K562 (cell line): Measurements from ENCODE around the gene OLFML2A. TPM values are rescaled to one million over a fixed set of nuclear protein-coding genes. Genes with fewer than 3 reads are reported as not detected.

ENCODE experiments used
- ATAC-seq: fragments of 200-7000 bp; cut with Tn5 transposase; 3 replicates; pipeline ENCODE4 v1.9.1; 2020; ENCODE audit warnings: moderate library complexity
- BruUV-seq: library from RNA; stranded (reverse); fragments of 400-500 nt; replicated peaks from 2 replicates; lab custom pipeline; 2021; lab: Mats Ljungman, UMichigan
- CTCF ChIA-PET: fragments of 300-600 bp; formaldehyde crosslinking; extraction: SDS; loops from one replicate; lab custom pipeline; 2021; ENCODE audit warnings: low intra/inter-chr PET ratio; lab: Yijun Ruan, JAX
- POLR2A ChIA-PET: fragments of 300-600, 350-650 bp; sonication (Branson Sonifier 250); formaldehyde crosslinking; extraction: SDS; loops from one replicate; lab custom pipeline; 2021; ENCODE audit warnings: antibody characterized with exemption, inconsistent platforms; lab: Yijun Ruan, JAX
- DNase-seq, 4 experiments: peaks; one replicate each; pipeline versions ENCODE4 v3.0.0 to v3.0.0-alpha.2; 2011 to 2018; ENCODE audit warnings: low spot score in 3 of 4, mixed read lengths in 3 of 4; ENCODE audit errors: extremely low read depth in 1 of 4
- FAIRE-seq: peaks from 2 replicates; lab custom pipeline; 2011; peaks lifted over from hg19 to GRCh38; lab: Jason Lieb, UNC
- H2AFZ ChIP-seq: 2 replicates; pipeline ENCODE4 v1.6.0; 2011; ENCODE audit warnings: low read depth, low read length, control low read depth, inconsistent platforms
- H3K27ac ChIP-seq: fragments of 200-600 bp; 3 replicates; pipeline ENCODE4 v1.8.0; 2011; ENCODE audit warnings: low read depth, mild to moderate bottlenecking, control low read depth, inconsistent platforms, low read length, moderate library complexity, mixed read lengths; ENCODE audit errors: extremely low read depth
- H3K27me3 ChIP-seq, 2 experiments: fragments of 300-600 bp in 1 of 2; 2 replicates in 1 of 2; 3 replicates in 1 of 2; pipeline versions ENCODE4 v1.6.0 to v1.8.0; 2011; ENCODE audit warnings: inconsistent platforms in 2 of 2, low read length in 2 of 2, mild to moderate bottlenecking in 1 of 2, mixed read lengths in 1 of 2, moderate library complexity in 1 of 2; ENCODE audit not compliant: control insufficient read depth in 2 of 2, insufficient read depth in 2 of 2
- H3K36me3 ChIP-seq: fragments of 300-600 bp; 3 replicates; pipeline ENCODE4 v1.8.0; 2011; ENCODE audit warnings: mild to moderate bottlenecking, low read length, inconsistent platforms; ENCODE audit not compliant: control insufficient read depth, insufficient read depth
- H3K4me1 ChIP-seq, 2 experiments: fragments of 200-600 bp in 1 of 2; replicated peaks in 1 of 2; 2 replicates in 1 of 2; 3 replicates in 1 of 2; pipeline versions ENCODE4 v1.5.1 to v1.8.0; 2011; ENCODE audit warnings: inconsistent platforms in 2 of 2, low read length in 2 of 2, mild to moderate bottlenecking in 1 of 2, mixed read lengths in 1 of 2, moderate library complexity in 1 of 2; ENCODE audit not compliant: control insufficient read depth in 2 of 2, insufficient read depth in 2 of 2
- H3K4me2 ChIP-seq: 2 replicates; pipeline ENCODE4 v1.6.1; 2011; ENCODE audit warnings: low read length, control low read depth, inconsistent platforms, mixed read lengths; ENCODE audit not compliant: insufficient read depth
- H3K4me3 ChIP-seq: fragments of 200-600 bp; sonication (generic), shearing (Covaris generic); 2 replicates; pipeline ENCODE4 v1.5.1; 2016; ENCODE audit warnings: control low read depth, inconsistent platforms
- H3K79me2 ChIP-seq: fragments of 200-600 bp; 3 replicates; pipeline ENCODE4 v1.8.0; 2011; ENCODE audit warnings: low read length, inconsistent platforms; ENCODE audit not compliant: control insufficient read depth, insufficient read depth
- H3K9ac ChIP-seq, 2 experiments: 2 replicates each; pipeline versions ENCODE4 v1.6.0 to v1.6.1; 2011; ENCODE audit warnings: low read depth in 2 of 2, low read length in 2 of 2, control low read depth in 1 of 2, inconsistent platforms in 1 of 2, mild to moderate bottlenecking in 1 of 2, mixed read lengths in 1 of 2; ENCODE audit not compliant: insufficient read depth in 1 of 2
- H3K9me1 ChIP-seq: one replicate; pipeline ENCODE4 v1.6.0; 2011; ENCODE audit warnings: inconsistent platforms, mild to moderate bottlenecking, low read length, moderate library complexity; ENCODE audit not compliant: control insufficient read depth, insufficient read depth
- H3K9me3 ChIP-seq: replicated peaks from 2 replicates; pipeline ENCODE4 v1.5.1; 2011; ENCODE audit warnings: low read depth, low read length, inconsistent platforms; ENCODE audit not compliant: control insufficient read depth, insufficient read depth
- H4K20me1 ChIP-seq: replicated peaks from 2 replicates; pipeline ENCODE4 v1.6.1; 2011; ENCODE audit warnings: low read length, inconsistent platforms, mixed read lengths; ENCODE audit not compliant: control insufficient read depth, insufficient read depth
- ATF7 ChIP-seq: fragments of 450-650 bp; IDR thresholded peaks from 2 replicates; pipeline ENCODE4 v1.7.1; 2014; ENCODE audit warnings: mild to moderate bottlenecking, moderate library complexity
- CEBPB ChIP-seq: fragments of 450-650 bp; IDR thresholded peaks from 2 replicates; pipeline ENCODE4 v1.6.1; 2016; ENCODE audit warnings: missing genetic modification characterization, missing compliant biosample characterization
- GATA2 ChIP-seq: sonication (generic); formaldehyde crosslinking; IDR thresholded peaks from 2 replicates; pipeline ENCODE4 v1.4.0; 2020; ENCODE audit warnings: mild to moderate bottlenecking, missing genetic modification reagents
- KDM1A ChIP-seq, 2 experiments: fragments of 450-650 bp; IDR thresholded peaks; 2 replicates each; pipeline ENCODE4 v1.6.1; 2016; ENCODE audit warnings: mild to moderate bottlenecking in 2 of 2
- NBN ChIP-seq: fragments of 450-650 bp; IDR thresholded peaks from 2 replicates; pipeline ENCODE4 v1.6.1; 2016; ENCODE audit warnings: low read depth, mild to moderate bottlenecking
- SMARCB1 ChIP-seq: IDR thresholded peaks from 2 replicates; pipeline ENCODE4 v1.6.1; 2011; ENCODE audit warnings: improper control_type of control experiment, low read depth; ENCODE audit not compliant: insufficient read length
- SPI1 ChIP-seq: IDR thresholded peaks from 2 replicates; pipeline ENCODE4 v1.6.1; 2011; ENCODE audit warnings: low read depth, low read length, control low read depth, borderline replicate concordance
- TAL1 ChIP-seq: fragments of 450-650 bp; IDR thresholded peaks from 2 replicates; pipeline ENCODE4 v1.6.1; 2016; ENCODE audit warnings: mild to moderate bottlenecking
- in situ Hi-C: fragments of 300-500 bp; cut with MboI; formaldehyde crosslinking; loops from 4 replicates; pipeline ENCODE4 v1.15.0; 2018; ENCODE audit warnings: inconsistent platforms, mixed read lengths
- intact Hi-C: fragments of 100-400 bp; cut with micrococcal nuclease; formaldehyde crosslinking; loops from 2 replicates; pipeline ENCODE4 v1.14.2; 2022
- polyA plus RNA-seq, 8 experiments: library from polyadenylated mRNA; depleted of rRNA in 4 of 8; stranded (reverse) in 5 of 8; unstranded in 3 of 8; fragments of >200 nt; fragmentation: Nextera tagmentation in 2 of 8; fragmentation: Illumina TruSeq in 1 of 8; extraction: Ambion mirVana in 2 of 8; extraction: Trizol in 1 of 8; gene quantifications; 2 replicates each; pipeline versions ENCODE4 v1.2.1 to v1.2.3, GENCODE V29; 2011 to 2014; ENCODE audit warnings: inconsistent platforms in 1 of 8, missing spikeins in 1 of 8
- total RNA-seq, 7 experiments: library from RNA; depleted of rRNA in 6 of 7; stranded (reverse); fragments of >200 nt in 6 of 7; fragmentation: Illumina TruSeq in 2 of 7; extraction: Trizol in 2 of 7; gene quantifications; 2 replicates each; pipeline versions ENCODE4 v1.2.1 to v1.2.3, GENCODE V29; 2011 to 2021; ENCODE audit warnings: low replicate concordance in 1 of 7

Gene OLFML2A
- total and polyA plus RNA-seq, 9 of the 15 experiments (the other 6 are each of a cell fraction or from before 2014, with no cell fraction given) = 0.16 TPM; not detected in 8

DNA sequence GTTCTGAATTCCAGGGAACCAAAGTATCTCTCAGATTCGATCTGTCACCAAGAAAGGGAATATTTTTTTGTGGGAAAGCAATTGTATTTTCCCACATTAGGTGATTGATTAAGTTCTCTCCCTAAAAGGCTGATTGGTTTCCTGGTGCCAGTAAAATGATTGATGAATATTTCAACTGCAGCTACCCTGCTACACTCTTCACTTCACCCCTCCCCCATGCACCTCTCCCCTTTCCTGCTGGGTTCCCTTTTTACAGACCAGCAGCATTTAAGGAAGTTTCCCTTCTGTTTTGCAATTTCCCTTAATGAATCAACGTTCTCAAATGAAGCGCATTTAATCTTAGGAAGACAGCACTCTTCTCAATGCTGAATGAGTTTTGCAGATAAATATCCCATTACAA is 18.9 kb upstream of the OLFML2A start (continued):
- peak in 1 of 2 experiments; percentile 17; a peak in 1 of 4 replicates for TF ChIP-seq KDM1A (IDR thresholded peaks at IDR 0.05)
- peak; percentile 34; the same call in 1 of the 2 replicates for TF ChIP-seq NBN
- TF ChIP-seq CEBPB (tag) = peak; percentile 87
- TF ChIP-seq, all 486 proteins: peak for 33

DNA sequence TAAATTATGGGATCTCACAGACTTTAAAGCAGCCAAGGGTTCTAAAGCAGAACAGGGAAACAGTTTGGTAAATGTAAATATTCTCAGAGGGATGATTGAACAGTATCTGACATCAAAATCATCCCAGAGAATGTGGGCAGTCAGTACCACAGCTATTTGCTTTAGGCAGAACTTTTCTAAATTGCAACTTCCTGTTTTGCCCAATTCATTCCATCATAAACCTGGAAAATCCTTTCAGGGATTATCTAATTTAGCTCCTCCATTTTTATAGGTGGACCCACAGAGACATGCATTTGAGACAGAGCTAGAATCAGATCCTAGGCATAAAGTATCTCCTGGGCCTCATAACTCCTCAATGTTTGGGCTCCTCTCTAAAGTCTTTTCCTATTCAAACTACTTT is 18.2 kb upstream of the OLFML2A start:
- Histone ChIP-seq H3K9me3 (no peaks in the 10 kb centered on the region), H4K20me1 (no peaks in the 10 kb centered on the region; the same call in 1 of the 2 replicates), H2AFZ (no peak overlapping the region), H3K27ac (peak overlapping the region; percentile 55), H3K4me1 (peaks cover 0 to 50% of the 10 kb centered on the region in 2 experiments; a peak in 4 of 5 replicates), H3K9me1 (no peaks in the 10 kb centered on the region), H3K9ac (peak overlapping the region in 1 of 2 experiments; percentile 31; a peak in 1 of 4 replicates), H3K27me3 (no peaks in the 10 kb centered on the region), H3K4me2 (peak overlapping the region; percentile 61), H3K36me3 (no peaks in the 10 kb centered on the region), H3K79me2 (peaks cover 94% of the 10 kb centered on the region), H3K4me3 (no peak overlapping the region)
- BruUV-seq = no TSS peak
- TF ChIP-seq SPI1 = peak; percentile 34; the same call in 1 of the 2 replicates
- TF ChIP-seq KDM1A (IDR thresholded peaks at IDR 0.05) = no peak
- no peak for TF ChIP-seq GATA2 (CRISPR knock-in tag)
- peak; percentile 90 for TF ChIP-seq SMARCB1
- TF ChIP-seq TAL1 = no peak
- TF ChIP-seq ATF7 = no peak
- in situ Hi-C loops = no loop called here
- ChIA-PET POLR2A (interaction anchor here (0.5 to 1.5 kb wide), 5 partner anchors 16 to 200 kb away, joined by 3 to 6 read pairs (median 4); no protein-coding TSS in a partner anchor), CTCF (no interaction called here)
- intact Hi-C loops = loop anchor here (5.0 kb wide), 1 partner anchor 206 kb away; no protein-coding TSS in a partner anchor
- no peak for FAIRE-seq
- no peak for DNase-seq
- peak; percentile 8; the same call in 1 of the 3 replicates for ATAC-seq
